GM11168 (cell line): ENCODE measurements around the gene FGB.

ENCODE experiments used
- in situ Hi-C: fragments of 300-500 bp; cut with MboI; formaldehyde crosslinking; loops from one replicate; pipeline ENCODE4 v1.12.0; 2022; ENCODE audit warnings: low sequenced_read_pairs; ENCODE audit not compliant: unreplicated experiment

Gene FGB

GRCh38 chr4:154616287-154616686, 53.5 kb downstream of the FGB start:
- in situ Hi-C loops, result loop anchor here (5.0 kb wide), 1 partner anchor 64 kb away; the partner anchor contains the start of gene PLRG1

- in situ Hi-C loops, result loop anchor here (5.0 kb wide), 1 partner anchor 64 kb away; the partner anchor contains the start of gene PLRG1
These were observed 53.9 kb downstream of the FGB start for GRCh38 chr4:154616731-154617130.

GRCh38 chr4:154617820-154618317, 55.1 kb downstream of the FGB start:
- in situ Hi-C loops, result loop anchor here (5.0 kb wide), 1 partner anchor 66 kb away; the partner anchor contains the start of gene PLRG1

GRCh38 chr4:154618708-154619315, 56.0 kb downstream of the FGB start:
- in situ Hi-C loops, result loop anchor here (5.0 kb wide), 1 partner anchor 67 kb away; the partner anchor contains the start of gene PLRG1

- in situ Hi-C loops, result no loop called here
These were observed 57.3 kb downstream of the FGB start for GRCh38 chr4:154620111-154620510.
